Activated CD8-positive, alpha-beta memory T cell treated with anti-CD3 and anti-CD28 coated beads, Interleukin-2, amount 10 ng/mL, durations not matched to agents 7 days and 5 days (primary cell): ENCODE results near the gene KIAA1671. TPM values are rescaled to one million over a fixed set of nuclear protein-coding genes. Genes with fewer than 3 reads are reported as not detected.

Experiments used
- ATAC-seq: fragments of 150-1000 bp; cut with Tn5 transposase; one replicate; pipeline ENCODE4 v1.10.0; 2021; ENCODE audit warnings: moderate library complexity
- CTCF ChIA-PET: fragments of 350-600 bp; sonication (Branson Sonifier 250); formaldehyde crosslinking; loops from one replicate; lab custom pipeline; 2021; ENCODE audit warnings: antibody characterized with exemption; lab: Charles Lee
- DNase-seq: peaks from one replicate; pipeline ENCODE4 v3.0.0-alpha.2; 2020
- H3K27ac Mint-ChIP-seq: one replicate; pipeline ENCODE4 v1.8.0; 2021; ENCODE audit warnings: mild to moderate bottlenecking, mixed read lengths
- H3K27me3 Mint-ChIP-seq: one replicate; pipeline ENCODE4 v1.8.0; 2021; ENCODE audit warnings: mixed read lengths
- H3K36me3 Mint-ChIP-seq: one replicate; pipeline ENCODE4 v1.8.0; 2021; ENCODE audit warnings: mild to moderate bottlenecking, mixed read lengths
- H3K4me1 Mint-ChIP-seq: one replicate; pipeline ENCODE4 v1.8.0; 2021; ENCODE audit warnings: mixed read lengths
- H3K4me3 Mint-ChIP-seq: one replicate; pipeline ENCODE4 v1.8.0; 2021; ENCODE audit warnings: mild to moderate bottlenecking, moderate library complexity, mixed read lengths
- H3K9me3 Mint-ChIP-seq: one replicate; pipeline ENCODE4 v1.8.0; 2022; ENCODE audit warnings: low read depth, mixed read lengths
- total RNA-seq, 2 experiments: library from RNA; stranded (reverse); gene quantifications; one replicate each; pipeline ENCODE4 v1.2.3, GENCODE V29; 2021

Gene KIAA1671
- total RNA-seq, 2 experiments from 2014 or later, result 11.4 to 20.1 TPM

- peak; percentile 54 for DNase-seq
- ATAC-seq, result no peak
- H3K4me1 Mint-ChIP-seq, result peaks cover 31% of the 10 kb centered on the region
- peaks cover 16% of the 10 kb centered on the region for H3K27me3 Mint-ChIP-seq
- CTCF ChIA-PET, result interaction anchor here (0.8 to 3.0 kb wide), 8 partner anchors 20 to 225 kb away, joined by 3 to 15 read pairs (median 4); no protein-coding TSS in a partner anchor
- no peaks in the 10 kb centered on the region for H3K9me3 Mint-ChIP-seq
- no peaks in the 10 kb centered on the region for H3K36me3 Mint-ChIP-seq
- H3K27ac Mint-ChIP-seq, result no peak overlapping the region
- H3K4me3 Mint-ChIP-seq, result no peak overlapping the region
Measured at GRCh38 chr22:25027959-25028840, 75.7 kb downstream of the KIAA1671 start.

GRCh38 chr22:25028841-25029141, 76.3 kb downstream of the KIAA1671 start:
- H3K27ac Mint-ChIP-seq, result no peak overlapping the region
- peaks cover 33% of the 10 kb centered on the region for H3K4me1 Mint-ChIP-seq

DNA sequence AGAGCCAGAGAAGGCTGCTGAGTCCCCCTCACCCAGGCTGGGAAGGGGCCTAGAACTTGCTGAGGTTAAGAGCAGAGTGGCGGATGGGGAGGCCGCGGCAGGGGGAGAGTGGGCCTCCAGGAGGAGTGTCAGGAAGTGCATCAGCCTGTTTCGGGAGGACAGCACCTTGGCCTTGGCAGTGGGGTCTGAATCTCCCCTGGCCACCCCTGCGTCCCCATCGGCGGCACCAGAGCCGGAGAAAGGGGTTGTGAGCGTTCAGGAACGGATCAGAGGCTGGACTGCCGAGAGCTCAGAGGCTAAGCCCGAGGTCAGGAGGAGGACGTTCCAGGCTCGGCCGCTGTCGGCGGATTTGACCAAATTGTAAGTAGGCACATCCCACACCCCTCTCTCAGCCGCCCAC, 76.7 kb downstream of the KIAA1671 start:
- no peak overlapping the region for H3K27ac Mint-ChIP-seq
- peaks cover 14% of the 10 kb centered on the region for H3K27me3 Mint-ChIP-seq
- ATAC-seq (no peak), DNase-seq (no peak)
- H3K9me3 Mint-ChIP-seq, result no peaks in the 10 kb centered on the region
- CTCF ChIA-PET, result interaction anchor here (1.1 to 1.5 kb wide), 3 partner anchors 25 to 90 kb away, joined by 3 to 4 read pairs (median 4); no protein-coding TSS in a partner anchor
- H3K36me3 Mint-ChIP-seq, result no peaks in the 10 kb centered on the region
- peaks cover 34% of the 10 kb centered on the region for H3K4me1 Mint-ChIP-seq
- no peak overlapping the region for H3K4me3 Mint-ChIP-seq

More at GRCh38 chr22:25028841-25029141, 76.3 kb downstream of the KIAA1671 start:
- Mint-ChIP-seq H3K9me3 (no peaks in the 10 kb centered on the region), H3K27me3 (peaks cover 16% of the 10 kb centered on the region), H3K36me3 (no peaks in the 10 kb centered on the region), H3K4me3 (no peak overlapping the region)
- CTCF ChIA-PET, result interaction anchor here (0.8 to 3.0 kb wide), 5 partner anchors 20 to 79 kb away, joined by 3 to 15 read pairs (median 4); no protein-coding TSS in a partner anchor
- no peak for DNase-seq
- ATAC-seq, result no peak

DNA sequence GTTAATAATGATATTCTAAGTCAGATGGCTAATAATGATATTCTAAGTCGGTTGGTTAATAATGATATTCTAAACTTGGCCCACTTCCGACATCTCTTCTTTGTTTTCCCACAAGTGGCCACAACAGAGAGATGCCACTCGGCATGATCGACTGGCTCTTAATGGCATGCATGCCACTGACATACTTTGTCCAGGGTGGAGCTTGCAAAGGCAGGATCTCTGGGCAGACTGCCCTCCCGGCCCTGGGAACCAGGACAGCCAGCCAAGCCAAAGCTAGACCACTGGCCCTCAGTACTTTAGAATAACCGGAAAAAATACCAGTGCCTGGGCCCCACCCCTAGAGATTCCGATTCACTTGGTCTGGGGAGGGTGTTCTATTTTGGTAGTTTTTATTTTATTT, 78.1 kb downstream of the KIAA1671 start:
- CTCF ChIA-PET, result no interaction called here
- H3K9me3 Mint-ChIP-seq, result no peaks in the 10 kb centered on the region
- no peaks in the 10 kb centered on the region for H3K36me3 Mint-ChIP-seq
- H3K4me1 Mint-ChIP-seq, result peaks cover 29% of the 10 kb centered on the region
- no peak overlapping the region for H3K27ac Mint-ChIP-seq
- H3K4me3 Mint-ChIP-seq, result no peak overlapping the region
- no peak for ATAC-seq
- no peak for DNase-seq
- H3K27me3 Mint-ChIP-seq, result peaks cover 13% of the 10 kb centered on the region

DNA sequence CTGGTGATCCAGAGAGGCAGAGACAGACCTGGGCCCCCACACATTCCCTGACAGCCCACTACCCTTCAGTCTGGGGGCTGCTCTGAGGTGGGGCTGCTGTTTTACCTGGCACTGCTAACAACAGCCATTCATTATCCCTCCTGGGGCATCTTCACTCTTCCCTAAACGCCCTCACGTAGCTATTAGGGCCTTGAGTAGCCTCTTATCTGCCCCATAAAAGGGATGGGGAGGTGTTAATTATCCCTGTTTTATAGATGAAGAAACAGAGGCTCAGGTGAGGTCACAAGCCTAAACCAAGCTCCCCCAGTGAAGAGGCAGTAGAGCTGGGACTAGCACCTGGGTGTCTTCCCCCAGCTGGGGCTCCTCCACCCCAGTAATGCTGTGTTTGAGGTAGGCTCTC, 79.5 kb downstream of the KIAA1671 start:
- no peak for ATAC-seq
- CTCF ChIA-PET, result interaction anchor here (0.7 to 1.5 kb wide), 3 partner anchors 16 to 24 kb away, joined by 3 to 7 read pairs (median 3); no protein-coding TSS in a partner anchor
- DNase-seq, result no peak
- Mint-ChIP-seq H3K9me3 (no peaks in the 10 kb centered on the region), H3K27me3 (peaks cover 12% of the 10 kb centered on the region), H3K4me3 (no peak overlapping the region), H3K27ac (no peak overlapping the region), H3K36me3 (no peaks in the 10 kb centered on the region), H3K4me1 (peaks cover 14% of the 10 kb centered on the region)

- no peak for DNase-seq
- CTCF ChIA-PET, result interaction anchor here (1.0 to 1.3 kb wide), 4 partner anchors 13 to 25 kb away, joined by 3 to 5 read pairs (median 3); no protein-coding TSS in a partner anchor
- Mint-ChIP-seq H3K27me3 (peaks cover 15% of the 10 kb centered on the region), H3K27ac (no peak overlapping the region), H3K36me3 (no peaks in the 10 kb centered on the region), H3K9me3 (no peaks in the 10 kb centered on the region), H3K4me1 (peaks cover 6% of the 10 kb centered on the region), H3K4me3 (no peak overlapping the region)
- ATAC-seq, result no peak
Measured at GRCh38 chr22:25035715-25036114, 83.2 kb downstream of the KIAA1671 start.

- peaks cover 12% of the 10 kb centered on the region for H3K27me3 Mint-ChIP-seq
- no peaks in the 10 kb centered on the region for H3K9me3 Mint-ChIP-seq
- H3K4me1 Mint-ChIP-seq, result peaks cover 6% of the 10 kb centered on the region
- H3K4me3 Mint-ChIP-seq, result no peak overlapping the region
- CTCF ChIA-PET, result interaction anchor here (1.6 kb wide), 1 partner anchor 11 kb away, joined by 3 read pairs; no protein-coding TSS in a partner anchor
- no peaks in the 10 kb centered on the region for H3K36me3 Mint-ChIP-seq
- DNase-seq, result no peak
- H3K27ac Mint-ChIP-seq, result no peak overlapping the region
- no peak for ATAC-seq
Measured at GRCh38 chr22:25038239-25038638, 85.7 kb downstream of the KIAA1671 start.

GRCh38 chr22:25038771-25039170, 86.3 kb downstream of the KIAA1671 start:
- CTCF ChIA-PET, result interaction anchor here (1.6 kb wide), 1 partner anchor 10 kb away, joined by 3 read pairs; no protein-coding TSS in a partner anchor
- peaks cover 5% of the 10 kb centered on the region for H3K4me1 Mint-ChIP-seq
- H3K4me3 Mint-ChIP-seq, result no peak overlapping the region
- DNase-seq (no peak), ATAC-seq (no peak)
- no peaks in the 10 kb centered on the region for H3K36me3 Mint-ChIP-seq
- peaks cover 12% of the 10 kb centered on the region for H3K27me3 Mint-ChIP-seq
- H3K27ac Mint-ChIP-seq, result no peak overlapping the region
- no peaks in the 10 kb centered on the region for H3K9me3 Mint-ChIP-seq

DNA sequence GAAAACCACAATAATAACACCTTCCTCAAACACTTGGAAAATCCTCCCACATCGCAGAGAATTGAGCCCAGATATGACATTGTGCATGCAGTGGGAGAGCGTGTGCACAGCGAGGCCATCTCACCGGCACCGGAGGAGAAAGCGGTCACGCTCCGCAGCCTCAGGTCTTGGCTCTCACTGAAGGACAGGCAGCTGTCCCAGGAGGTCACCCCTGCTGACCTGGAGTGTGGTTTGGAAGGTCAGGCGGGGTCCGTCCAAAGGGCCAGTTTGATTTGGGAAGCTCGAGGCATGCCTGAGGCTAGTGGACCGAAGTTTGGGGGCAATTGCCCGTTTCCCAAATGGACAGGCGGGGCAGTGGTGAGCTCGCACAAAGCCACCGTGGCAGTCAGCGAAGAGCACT, 86.7 kb downstream of the KIAA1671 start:
- ATAC-seq, result no peak
- CTCF ChIA-PET, result interaction anchor here (1.6 kb wide), 1 partner anchor 9 kb away, joined by 3 read pairs; no protein-coding TSS in a partner anchor

GRCh38 chr22:25039754-25040153, 87.2 kb downstream of the KIAA1671 start:
- CTCF ChIA-PET, result interaction anchor here (1.6 kb wide), 1 partner anchor 9 kb away, joined by 3 read pairs; no protein-coding TSS in a partner anchor
- no peak overlapping the region for H3K4me3 Mint-ChIP-seq
- H3K36me3 Mint-ChIP-seq, result no peaks in the 10 kb centered on the region
- H3K4me1 Mint-ChIP-seq, result no peaks in the 10 kb centered on the region
- DNase-seq (no peak), ATAC-seq (no peak)
- H3K9me3 Mint-ChIP-seq, result no peaks in the 10 kb centered on the region
- no peak overlapping the region for H3K27ac Mint-ChIP-seq
- H3K27me3 Mint-ChIP-seq, result peaks cover 8% of the 10 kb centered on the region

More for the DNA sequence above, 86.7 kb downstream of the KIAA1671 start:
- H3K36me3 Mint-ChIP-seq, result no peaks in the 10 kb centered on the region
- no peak for DNase-seq
- H3K27me3 Mint-ChIP-seq, result peaks cover 11% of the 10 kb centered on the region
- no peak overlapping the region for H3K27ac Mint-ChIP-seq
- H3K4me3 Mint-ChIP-seq, result no peak overlapping the region
- H3K9me3 Mint-ChIP-seq, result no peaks in the 10 kb centered on the region
- peaks cover 3% of the 10 kb centered on the region for H3K4me1 Mint-ChIP-seq

GRCh38 chr22:25045159-25045558, 92.6 kb downstream of the KIAA1671 start:
- ATAC-seq (no peak), DNase-seq (no peak)
- H3K9me3 Mint-ChIP-seq, result no peaks in the 10 kb centered on the region
- H3K27ac Mint-ChIP-seq, result no peak overlapping the region
- H3K27me3 Mint-ChIP-seq, result peaks cover 8% of the 10 kb centered on the region
- no peak overlapping the region for H3K4me3 Mint-ChIP-seq
- H3K4me1 Mint-ChIP-seq, result peaks cover 4% of the 10 kb centered on the region
- CTCF ChIA-PET, result no interaction called here
- H3K36me3 Mint-ChIP-seq, result no peaks in the 10 kb centered on the region

GRCh38 chr22:25048071-25048470, 95.6 kb downstream of the KIAA1671 start:
- CTCF ChIA-PET, result interaction anchor here (0.6 to 13.1 kb wide), 23 partner anchors 9 to 279 kb away, joined by 3 to 190 read pairs (median 5); partner anchors contain the start of genes KIAA1671 and LHFPL7
- Mint-ChIP-seq H3K27ac (no peak overlapping the region), H3K9me3 (peaks cover 3% of the 10 kb centered on the region), H3K4me3 (no peak overlapping the region), H3K36me3 (peaks cover 9% of the 10 kb centered on the region), H3K4me1 (peaks cover 4% of the 10 kb centered on the region), H3K27me3 (peaks cover 8% of the 10 kb centered on the region)
- ATAC-seq (no peak), DNase-seq (no peak)
